ENCODE measurements around the gene GFRA4. TPM values are rescaled to one million over a fixed set of nuclear protein-coding genes. Genes with fewer than 3 reads are reported as not detected.

The GFRA4 gene
- total RNA-seq, 1 experiment from 2014 or later = not detected

DNA sequence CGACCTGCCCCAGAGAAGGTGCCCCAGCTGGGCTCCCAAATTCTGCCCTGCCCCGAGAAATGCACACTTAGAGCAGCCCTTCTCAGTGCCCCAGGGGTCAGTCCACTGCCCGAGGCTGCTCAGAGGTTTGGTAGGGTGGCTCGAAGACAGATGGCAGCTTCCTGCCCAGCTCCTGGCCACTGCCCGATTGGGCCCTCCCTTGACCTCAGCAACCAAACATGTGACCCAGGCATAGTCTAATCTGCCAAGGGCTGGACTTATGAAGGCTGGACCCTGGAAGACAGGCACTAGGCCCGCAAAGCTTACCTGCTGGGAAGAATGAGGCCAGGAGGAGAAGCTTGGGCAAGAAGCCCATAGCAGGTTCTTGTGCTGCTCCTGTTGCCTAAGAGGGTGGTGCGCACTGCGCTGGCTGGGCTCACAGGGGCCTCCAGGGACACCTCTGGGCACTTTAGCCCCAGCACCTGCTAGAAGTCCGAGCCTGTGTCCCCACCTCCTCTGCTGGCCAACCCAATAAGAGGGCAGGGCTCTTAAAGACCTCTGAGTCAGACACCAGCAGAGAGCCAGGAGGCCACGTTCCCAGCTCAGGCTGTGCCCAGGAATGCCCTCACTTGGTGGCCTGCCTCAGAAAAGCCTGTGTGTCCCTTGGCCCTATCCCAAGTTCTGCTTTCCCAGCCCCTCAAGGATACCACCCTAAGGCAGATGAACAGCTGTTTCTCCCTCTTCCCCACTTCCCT lies 43.7 kb upstream of the GFRA4 start:
- POLR2A ChIA-PET = interaction anchor here (1.1 to 1.7 kb wide), 2 partner anchors 22 to 41 kb away, joined by 3 to 5 read pairs; no protein-coding TSS in a partner anchor
- H3K27me3 Mint-ChIP-seq (ENCODE audit: insufficient read depth, unreplicated experiment) = no peaks in the 10 kb centered on the region
- no peak overlapping the region for H3K27ac Mint-ChIP-seq (ENCODE audit: low read depth, unreplicated experiment)
- TF ChIP-seq, protein P1, sequence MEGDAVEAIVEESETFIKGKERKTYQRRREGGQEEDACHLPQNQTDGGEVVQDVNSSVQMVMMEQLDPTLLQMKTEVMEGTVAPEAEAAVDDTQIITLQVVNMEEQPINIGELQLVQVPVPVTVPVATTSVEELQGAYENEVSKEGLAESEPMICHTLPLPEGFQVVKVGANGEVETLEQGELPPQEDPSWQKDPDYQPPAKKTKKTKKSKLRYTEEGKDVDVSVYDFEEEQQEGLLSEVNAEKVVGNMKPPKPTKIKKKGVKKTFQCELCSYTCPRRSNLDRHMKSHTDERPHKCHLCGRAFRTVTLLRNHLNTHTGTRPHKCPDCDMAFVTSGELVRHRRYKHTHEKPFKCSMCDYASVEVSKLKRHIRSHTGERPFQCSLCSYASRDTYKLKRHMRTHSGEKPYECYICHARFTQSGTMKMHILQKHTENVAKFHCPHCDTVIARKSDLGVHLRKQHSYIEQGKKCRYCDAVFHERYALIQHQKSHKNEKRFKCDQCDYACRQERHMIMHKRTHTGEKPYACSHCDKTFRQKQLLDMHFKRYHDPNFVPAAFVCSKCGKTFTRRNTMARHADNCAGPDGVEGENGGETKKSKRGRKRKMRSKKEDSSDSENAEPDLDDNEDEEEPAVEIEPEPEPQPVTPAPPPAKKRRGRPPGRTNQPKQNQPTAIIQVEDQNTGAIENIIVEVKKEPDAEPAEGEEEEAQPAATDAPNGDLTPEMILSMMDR (IDR thresholded peaks at IDR 0.05; ENCODE audit: unreplicated experiment) = no peak
- no peaks in the 10 kb centered on the region for H3K4me1 Mint-ChIP-seq (ENCODE audit: insufficient read depth, unreplicated experiment)
- H3K36me3 Mint-ChIP-seq (ENCODE audit: insufficient read depth, unreplicated experiment) = peaks cover 3% of the 10 kb centered on the region
- H3K4me3 Mint-ChIP-seq (ENCODE audit: unreplicated experiment) = no peak overlapping the region
- peak; percentile 18 for DNase-seq (ENCODE audit: unreplicated experiment)
- BruUV-seq (replicated peaks) = no TSS peak
- CTCF ChIA-PET = interaction anchor here (1.1 to 6.3 kb wide), 4 partner anchors 10 to 144 kb away, joined by 4 to 154 read pairs (median 8); no protein-coding TSS in a partner anchor
- intact Hi-C loops (cut with micrococcal nuclease) = no loop called here
- H3K9me3 Mint-ChIP-seq (ENCODE audit: unreplicated experiment) = no peaks in the 10 kb centered on the region

DNA sequence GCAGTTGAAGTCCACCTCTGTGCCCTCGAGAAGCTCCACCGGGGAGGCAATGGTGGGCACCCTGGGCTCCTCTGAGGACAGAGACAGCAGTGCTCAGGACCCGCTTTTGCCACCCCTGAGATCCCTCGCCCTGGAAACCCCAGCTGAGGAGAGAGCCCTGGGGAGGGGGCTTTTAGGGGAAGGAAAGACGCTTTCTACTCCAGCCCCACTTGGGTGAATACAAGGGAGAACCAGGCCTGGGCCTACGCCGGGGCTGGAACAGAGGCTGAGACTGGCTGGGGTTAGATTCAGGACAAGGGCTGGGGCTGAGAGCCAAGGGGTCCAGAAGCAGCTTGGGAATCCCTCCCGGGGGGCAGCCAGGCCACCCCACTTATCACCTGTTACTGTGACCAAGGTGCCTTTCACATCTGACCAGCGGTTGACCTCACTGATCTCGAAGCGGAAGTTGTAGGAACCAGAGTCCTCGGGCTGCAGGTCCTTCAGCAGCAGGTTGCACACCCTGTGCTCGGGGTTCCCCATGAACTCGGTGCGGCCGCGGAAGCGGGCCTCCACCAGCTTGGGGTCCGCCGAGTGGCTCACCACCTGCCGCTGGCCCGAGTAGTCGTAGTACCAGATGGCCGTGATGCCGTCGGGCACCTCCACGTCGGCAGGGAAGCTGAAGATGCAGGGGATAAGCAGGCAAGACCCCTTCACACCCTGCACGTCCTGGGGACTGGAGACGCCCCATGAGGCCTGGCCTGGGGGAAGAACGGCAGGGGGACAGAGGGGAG lies 43.0 kb upstream of the GFRA4 start:
- intact Hi-C loops (cut with micrococcal nuclease) = no loop called here
- no TSS peak for BruUV-seq (replicated peaks)
- CTCF ChIA-PET = interaction anchor here (1.5 to 6.3 kb wide), 3 partner anchors 9 to 47 kb away, joined by 4 to 154 read pairs (median 11); no protein-coding TSS in a partner anchor

DNA sequence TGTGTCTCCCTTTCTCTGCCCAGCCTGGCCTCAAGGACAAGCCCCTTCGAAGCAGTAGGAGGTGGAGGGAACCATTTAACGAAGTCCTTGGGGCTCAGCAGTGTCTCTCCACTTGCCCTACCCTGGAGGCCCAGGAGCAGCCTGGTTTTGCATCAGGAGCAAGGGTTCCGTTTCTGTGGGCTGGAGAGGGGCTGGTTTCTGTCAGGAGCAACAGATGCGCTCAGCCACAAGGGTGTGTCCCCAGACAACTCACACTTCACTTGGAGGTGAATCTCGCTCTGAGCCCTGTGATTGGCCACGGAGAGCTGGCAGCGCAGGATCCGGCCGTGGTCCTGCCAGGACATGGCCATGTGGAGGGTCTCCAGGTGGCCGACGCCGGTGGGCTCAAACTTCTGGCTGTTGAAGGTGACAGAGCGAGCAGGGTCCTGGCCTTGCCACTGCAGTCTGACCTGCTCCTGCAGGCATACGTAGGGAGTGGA lies 42.3 kb upstream of the GFRA4 start:
- H3K9me3 Mint-ChIP-seq (ENCODE audit: unreplicated experiment) = no peaks in the 10 kb centered on the region
- H3K4me1 Mint-ChIP-seq (ENCODE audit: insufficient read depth, unreplicated experiment) = no peaks in the 10 kb centered on the region
- ChIA-PET POLR2A (interaction anchor here (0.7 kb wide), 1 partner anchor 22 kb away, joined by 4 read pairs; no protein-coding TSS in a partner anchor), CTCF (interaction anchor here (0.7 to 6.3 kb wide), 2 partner anchors 28 to 298 kb away, joined by 5 to 154 read pairs; no protein-coding TSS in a partner anchor)
- TF ChIP-seq, protein P1 (IDR thresholded peaks at IDR 0.05; ENCODE audit: unreplicated experiment) = no peak
- H3K27ac Mint-ChIP-seq (ENCODE audit: low read depth, unreplicated experiment) = no peak overlapping the region
- DNase-seq (ENCODE audit: unreplicated experiment) = no peak
- H3K4me3 Mint-ChIP-seq (ENCODE audit: unreplicated experiment) = no peak overlapping the region
- BruUV-seq (replicated peaks) = no TSS peak
- no peaks in the 10 kb centered on the region for H3K36me3 Mint-ChIP-seq (ENCODE audit: insufficient read depth, unreplicated experiment)
- no peaks in the 10 kb centered on the region for H3K27me3 Mint-ChIP-seq (ENCODE audit: insufficient read depth, unreplicated experiment)
- intact Hi-C loops (cut with micrococcal nuclease) = no loop called here

More for the DNA sequence above, 43.0 kb upstream of the GFRA4 start:
- DNase-seq (ENCODE audit: unreplicated experiment) = no peak
- POLR2A ChIA-PET = interaction anchor here (0.7 to 1.7 kb wide), 2 partner anchors 21 kb away, joined by 4 to 5 read pairs; no protein-coding TSS in a partner anchor
- TF ChIP-seq, protein P1 (IDR thresholded peaks at IDR 0.05; ENCODE audit: unreplicated experiment) = no peak
- Mint-ChIP-seq H3K36me3 (ENCODE audit: insufficient read depth, unreplicated experiment) (no peaks in the 10 kb centered on the region), H3K27me3 (ENCODE audit: insufficient read depth, unreplicated experiment) (no peaks in the 10 kb centered on the region), H3K4me1 (ENCODE audit: insufficient read depth, unreplicated experiment) (no peaks in the 10 kb centered on the region), H3K27ac (ENCODE audit: low read depth, unreplicated experiment) (no peak overlapping the region), H3K9me3 (ENCODE audit: unreplicated experiment) (no peaks in the 10 kb centered on the region), H3K4me3 (ENCODE audit: unreplicated experiment) (no peak overlapping the region)

DNA sequence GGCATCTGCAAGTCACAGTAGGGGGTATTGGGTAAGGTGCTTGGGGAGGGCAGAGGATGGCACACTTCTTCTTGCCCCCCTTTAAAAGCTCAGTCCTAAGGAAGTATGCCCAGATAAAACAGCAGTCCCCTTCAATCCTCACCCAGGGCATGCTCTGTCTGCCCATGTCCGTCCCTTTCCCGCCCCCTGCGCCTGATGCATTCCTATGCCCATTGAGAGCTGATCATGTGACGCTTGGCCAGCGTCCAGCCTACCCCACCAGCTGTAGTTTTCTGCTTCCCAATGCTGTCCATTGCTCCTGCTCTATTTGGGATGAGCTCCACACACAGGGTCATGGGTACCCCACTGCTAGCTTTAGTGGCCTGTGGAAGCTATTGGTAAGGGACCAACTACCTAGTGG lies 40.9 kb upstream of the GFRA4 start:
- no peaks in the 10 kb centered on the region for H3K36me3 Mint-ChIP-seq (ENCODE audit: insufficient read depth, unreplicated experiment)
- no TSS peak for BruUV-seq (replicated peaks)
- no peaks in the 10 kb centered on the region for H3K4me1 Mint-ChIP-seq (ENCODE audit: insufficient read depth, unreplicated experiment)
- intact Hi-C loops (cut with micrococcal nuclease) = no loop called here
- no peak overlapping the region for H3K27ac Mint-ChIP-seq (ENCODE audit: low read depth, unreplicated experiment)
- ChIA-PET POLR2A (interaction anchor here (0.9 to 1.3 kb wide), 3 partner anchors 19 to 157 kb away, joined by 3 read pairs; no protein-coding TSS in a partner anchor), CTCF (interaction anchor here (1.0 to 1.2 kb wide), 4 partner anchors 8 to 116 kb away, joined by 3 to 4 read pairs (median 3); partner anchors contain the start of gene AP5S1)
- no peaks in the 10 kb centered on the region for H3K27me3 Mint-ChIP-seq (ENCODE audit: insufficient read depth, unreplicated experiment)
- DNase-seq (ENCODE audit: unreplicated experiment) = no peak
- no peak overlapping the region for H3K4me3 Mint-ChIP-seq (ENCODE audit: unreplicated experiment)
- H3K9me3 Mint-ChIP-seq (ENCODE audit: unreplicated experiment) = no peaks in the 10 kb centered on the region
- TF ChIP-seq, protein P1 (IDR thresholded peaks at IDR 0.05; ENCODE audit: unreplicated experiment) = no peak

Measured in MCF 10A (cell line).